Activated T-cell treated with anti-CD3 and anti-CD28 coated beads for 1 hour (primary cell): Measurements from ENCODE around the gene BIRC3.

Experiments used
- DNase-seq: peaks from one replicate; pipeline ENCODE4 v3.0.0-alpha.2; 2020; ENCODE audit warnings: low read depth

The BIRC3 gene

DNA sequence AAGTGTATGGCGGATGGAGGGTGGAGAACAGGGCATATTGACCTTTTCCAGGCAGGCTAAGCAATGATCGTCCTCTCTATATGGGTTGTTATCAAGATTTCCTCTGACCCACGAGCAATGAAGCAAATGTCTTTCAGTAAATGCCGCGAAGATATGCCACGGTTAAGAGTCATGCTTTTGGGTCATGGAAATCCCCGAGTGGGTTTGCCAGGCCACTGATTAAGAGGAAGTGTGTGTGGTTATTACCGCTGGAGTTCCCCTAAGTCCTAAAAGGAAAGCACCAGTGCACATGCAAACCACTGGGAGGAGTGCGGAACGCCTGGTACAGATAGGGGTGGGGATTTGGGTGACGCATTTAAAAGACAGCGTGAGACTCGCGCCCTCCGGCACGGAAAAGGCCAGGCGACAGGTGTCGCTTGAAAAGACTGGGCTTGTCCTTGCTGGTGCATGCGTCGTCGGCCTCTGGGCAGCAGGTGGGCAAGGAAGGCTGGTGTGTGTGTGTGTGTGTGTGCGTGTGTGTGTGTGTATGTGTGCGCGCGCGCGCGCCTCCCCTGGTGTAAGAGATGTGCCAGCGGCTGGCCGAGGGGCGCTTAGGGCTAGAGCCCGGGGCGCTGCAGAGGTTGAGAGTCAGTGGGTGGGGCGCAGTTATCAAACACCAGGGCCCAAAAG lies at the start of gene BIRC3:
TSS of gene BIRC3 (plus strand) at position 386 of the 669 bp plus-strand sequence. CDS start 7,026 bp downstream, outside the sequence.
- DNase-seq, result peak; percentile 80

DNA sequence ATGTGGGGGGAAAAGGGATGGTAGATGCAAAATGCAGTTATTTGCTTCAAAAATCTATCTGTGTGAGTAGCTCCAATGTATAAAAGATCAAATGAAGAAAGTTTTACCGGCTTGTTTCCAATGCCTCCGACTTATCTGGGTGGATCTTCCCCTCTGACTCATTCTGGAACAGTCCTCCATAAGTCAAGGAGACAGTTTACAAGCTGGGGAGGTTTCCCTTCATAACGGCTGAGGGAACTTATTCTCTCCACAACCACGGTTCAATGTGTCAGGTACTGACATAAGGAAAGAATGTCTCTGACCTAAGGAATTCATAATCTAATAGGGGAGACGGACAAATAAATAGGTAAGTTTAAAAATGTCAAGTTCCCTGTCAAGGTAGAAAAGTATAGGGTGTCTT lies 49.7 kb upstream of the BIRC3 start:
- DNase-seq, result no peak

DNA sequence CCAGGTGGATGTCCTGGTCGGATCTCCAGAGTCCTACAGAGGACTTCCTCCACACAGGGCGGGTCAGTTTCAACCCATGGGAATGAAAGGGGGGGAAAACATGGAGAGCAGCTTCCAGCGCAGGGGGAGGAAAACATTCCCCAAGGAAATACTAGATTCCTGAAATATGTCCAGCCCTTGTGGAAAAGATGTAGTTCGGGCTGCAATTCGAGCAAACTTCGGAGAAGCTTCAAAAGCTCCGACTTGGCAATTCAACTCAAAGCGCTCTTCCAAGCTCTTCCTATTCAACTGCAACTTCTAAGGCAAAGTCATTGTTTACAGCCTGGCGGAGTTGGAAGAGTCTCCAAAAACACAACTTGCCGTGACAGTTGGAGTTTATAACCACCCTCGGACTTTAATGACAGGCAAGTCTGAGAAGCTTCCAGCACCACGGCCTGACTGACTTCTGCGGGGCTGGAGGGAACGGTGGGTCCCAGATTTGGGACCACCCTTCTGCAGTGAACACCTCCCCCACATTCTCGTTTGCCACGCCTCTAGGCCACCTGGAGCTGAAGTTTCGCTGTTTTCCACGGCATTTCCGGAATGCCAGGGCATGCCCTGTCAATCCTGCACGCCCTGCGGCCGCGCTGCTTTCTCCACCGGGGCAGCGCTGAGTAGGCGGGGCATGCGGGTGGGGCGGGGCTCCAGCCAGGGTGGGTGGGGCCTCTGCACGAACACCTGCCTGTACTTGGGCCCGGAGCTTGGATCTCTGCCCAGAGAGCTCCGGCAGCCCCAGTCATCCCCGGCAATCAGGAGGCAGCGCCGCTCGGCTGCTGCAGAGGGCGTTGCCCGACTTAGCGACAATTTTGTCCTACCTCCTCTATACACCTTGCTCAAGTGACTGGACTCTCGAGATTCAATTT lies 49.0 kb upstream of the BIRC3 start:
- peak; percentile 72 for DNase-seq

DNA sequence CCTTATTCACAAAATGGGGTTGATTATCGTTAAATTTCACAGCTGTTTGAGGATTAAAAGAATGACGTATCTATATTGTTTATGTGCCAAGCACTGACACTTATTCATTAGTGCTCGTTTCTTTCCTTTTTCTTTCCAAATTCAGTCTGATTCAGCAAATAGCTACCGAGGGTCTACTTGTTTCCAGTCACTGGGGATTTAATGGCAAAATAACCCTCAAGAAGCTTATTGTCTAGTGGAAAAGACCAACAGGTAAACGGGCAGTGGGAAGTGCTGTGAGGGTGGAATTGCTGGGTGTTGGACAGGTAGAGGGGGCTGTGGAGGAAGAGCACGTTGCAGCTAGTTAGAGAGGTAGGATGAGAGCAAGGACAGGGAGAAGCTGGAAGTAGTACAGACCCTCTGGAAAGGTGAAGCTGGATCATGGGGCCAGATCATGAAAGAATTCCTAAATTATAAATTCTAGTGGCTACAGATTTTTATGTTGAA lies 48.3 kb upstream of the BIRC3 start:
- no peak for DNase-seq

DNA sequence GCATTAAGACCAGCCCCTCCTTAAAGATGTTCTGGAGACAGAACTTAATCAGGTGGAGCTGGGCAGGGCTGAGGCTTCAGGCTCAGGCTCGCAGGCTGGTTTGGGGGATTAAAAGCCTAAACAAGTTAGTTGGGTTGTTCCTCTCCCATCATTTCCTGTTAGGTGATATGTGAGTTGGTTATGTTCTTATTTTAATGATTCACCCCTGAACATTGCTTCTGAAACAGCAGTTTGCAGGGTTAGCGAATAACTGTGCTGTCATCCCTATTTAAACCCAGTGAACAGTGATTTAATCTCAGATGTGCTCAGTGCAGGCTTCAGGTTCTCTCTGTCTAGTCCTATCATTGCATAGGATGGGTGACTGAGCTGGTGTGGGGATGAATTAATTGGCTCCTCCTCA lies 47.4 kb upstream of the BIRC3 start:
- no peak for DNase-seq

DNA sequence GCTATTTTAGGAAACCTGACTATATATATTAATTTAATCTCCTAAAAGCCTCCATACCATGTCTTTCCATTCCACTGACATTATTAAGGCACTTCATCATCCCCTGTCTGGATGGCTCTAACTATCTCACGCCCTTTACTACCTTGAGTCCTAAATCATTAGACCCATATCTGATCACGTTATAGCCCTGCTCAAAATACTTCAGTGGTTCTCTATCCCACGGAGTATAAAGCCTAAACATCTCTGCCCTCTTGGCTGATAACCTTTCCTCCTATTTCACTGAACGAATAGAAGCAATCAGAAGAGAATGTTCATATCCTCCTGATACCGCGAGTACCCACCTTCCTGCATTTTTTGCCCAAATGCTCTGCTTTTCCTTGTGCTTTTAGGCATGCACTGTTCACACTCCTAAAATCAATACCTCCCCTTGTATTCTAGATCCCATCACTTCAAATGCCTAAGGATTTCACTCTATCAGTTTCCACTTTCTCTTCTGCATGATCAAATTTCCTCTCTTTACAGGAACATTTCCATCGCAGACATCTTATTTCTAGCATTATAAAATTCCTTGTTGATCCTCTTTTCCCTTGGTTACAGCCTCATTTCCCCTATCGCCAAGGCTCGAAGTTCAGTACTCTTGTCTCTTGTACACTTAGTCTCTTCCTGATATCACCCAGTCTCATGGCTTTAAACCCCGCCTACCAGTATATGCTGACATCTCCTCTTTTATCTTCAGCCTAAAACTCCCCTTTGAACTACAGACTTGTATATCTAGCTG lies 45.0 kb upstream of the BIRC3 start:
- no peak for DNase-seq

DNA sequence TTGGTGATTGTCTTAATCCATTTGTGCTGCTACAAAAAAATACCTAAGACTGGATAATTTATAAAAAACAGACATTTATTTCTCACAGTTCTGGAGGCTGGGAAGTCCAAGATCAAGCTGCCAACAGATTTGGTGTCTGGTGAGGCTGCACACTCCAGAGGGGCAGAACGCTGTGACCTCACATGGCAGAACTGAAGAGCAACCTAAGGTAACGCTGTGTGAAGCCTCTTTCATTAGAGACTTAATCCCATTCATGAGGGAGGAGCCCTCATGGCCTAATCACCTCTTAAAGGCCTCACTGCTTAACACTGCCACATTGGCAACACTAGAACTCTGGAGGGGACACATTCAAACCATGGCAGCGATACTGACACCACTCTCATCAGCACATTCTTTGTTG lies 42.7 kb upstream of the BIRC3 start:
- DNase-seq, result no peak

DNA sequence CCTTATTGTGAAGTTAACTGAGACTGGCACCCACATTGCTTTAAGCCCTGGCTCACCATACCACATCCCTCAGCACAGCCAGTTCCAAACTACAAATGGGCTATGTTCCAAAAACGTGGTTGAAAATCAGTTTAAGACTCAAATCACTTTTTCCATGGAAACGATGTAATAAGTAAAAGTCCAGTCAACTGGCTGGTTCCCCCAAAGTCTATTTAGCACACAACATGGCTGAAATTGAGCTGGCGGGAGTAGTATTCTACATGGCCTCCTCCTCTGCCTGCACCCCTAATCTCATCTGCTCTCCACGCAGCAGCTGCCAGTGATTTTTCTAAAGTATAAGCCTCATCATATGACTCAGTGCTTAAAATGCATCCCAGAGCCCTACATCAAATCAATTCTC lies 40.9 kb upstream of the BIRC3 start:
- no peak for DNase-seq

DNA sequence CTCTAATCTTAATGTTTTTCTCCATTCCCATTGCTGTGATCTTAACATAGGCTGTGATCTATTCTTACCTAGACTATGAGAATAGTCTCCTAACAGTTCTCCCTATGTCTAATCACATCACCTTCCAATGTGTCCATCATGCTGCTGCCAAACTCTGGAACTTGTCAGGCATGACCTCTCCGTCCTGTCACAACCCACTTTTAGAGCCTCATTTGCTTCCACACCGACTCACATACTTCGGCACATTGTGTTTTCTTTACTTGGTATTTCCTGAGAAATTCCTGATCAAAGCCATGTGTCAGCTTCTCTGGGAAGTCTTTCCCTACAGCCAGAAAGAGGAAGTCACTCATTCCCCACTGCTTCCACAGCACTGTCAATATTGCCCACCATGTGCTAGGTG lies 40.5 kb upstream of the BIRC3 start:
- DNase-seq, result no peak

DNA sequence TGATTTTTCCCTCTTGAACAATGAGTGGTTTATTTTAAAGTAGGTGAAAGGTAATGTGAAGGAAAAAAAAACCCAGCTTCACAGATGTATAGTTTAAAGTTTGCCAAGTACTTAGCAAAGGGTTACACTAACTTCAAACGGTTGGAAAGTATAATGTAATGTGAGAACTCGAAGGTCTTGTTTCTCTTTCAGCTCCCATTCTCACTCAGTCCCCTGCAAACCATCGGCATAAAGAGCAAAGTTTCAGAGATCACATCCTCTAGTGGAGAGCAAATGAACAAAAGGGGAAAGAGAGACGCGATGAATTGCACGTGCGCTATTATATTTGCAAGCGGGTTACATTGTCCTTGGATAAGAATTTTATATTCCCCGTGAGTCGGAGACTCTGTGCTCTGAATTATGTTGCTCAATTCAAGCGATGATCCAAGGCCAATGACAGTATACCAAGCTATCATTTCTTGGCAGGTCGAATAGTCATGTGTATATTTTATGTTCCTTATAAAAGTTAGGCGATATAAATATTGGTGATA lies 37.6 kb upstream of the BIRC3 start:
- no peak for DNase-seq

DNA sequence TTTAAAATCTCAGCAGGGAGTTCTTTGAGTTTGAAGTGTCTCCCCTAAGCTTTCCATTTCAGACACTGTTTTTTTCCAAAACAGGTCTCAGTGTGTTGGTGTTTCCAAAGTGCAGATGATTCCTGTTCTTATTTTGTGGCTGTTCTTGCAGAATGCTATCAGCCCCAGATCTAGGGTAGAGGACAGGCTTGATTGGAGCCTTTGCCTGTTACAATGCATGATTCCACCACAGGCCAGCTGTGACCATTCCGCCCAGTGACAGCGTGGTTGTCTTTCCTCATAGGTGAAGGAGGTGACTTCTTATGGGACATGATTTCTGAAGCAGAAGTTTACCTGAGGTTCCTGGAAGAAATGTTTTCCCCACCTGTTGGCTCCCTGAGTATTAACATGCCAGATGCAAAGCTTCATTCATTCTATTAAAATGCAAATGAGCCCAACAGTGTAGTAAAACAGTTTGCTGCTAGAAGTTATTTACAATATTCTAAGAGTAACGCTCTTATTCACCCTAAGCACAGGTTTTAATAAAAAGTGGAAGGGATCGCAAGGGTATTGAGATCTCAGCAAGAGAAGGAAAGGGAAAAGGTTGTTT lies 36.9 kb upstream of the BIRC3 start:
- no peak for DNase-seq

DNA sequence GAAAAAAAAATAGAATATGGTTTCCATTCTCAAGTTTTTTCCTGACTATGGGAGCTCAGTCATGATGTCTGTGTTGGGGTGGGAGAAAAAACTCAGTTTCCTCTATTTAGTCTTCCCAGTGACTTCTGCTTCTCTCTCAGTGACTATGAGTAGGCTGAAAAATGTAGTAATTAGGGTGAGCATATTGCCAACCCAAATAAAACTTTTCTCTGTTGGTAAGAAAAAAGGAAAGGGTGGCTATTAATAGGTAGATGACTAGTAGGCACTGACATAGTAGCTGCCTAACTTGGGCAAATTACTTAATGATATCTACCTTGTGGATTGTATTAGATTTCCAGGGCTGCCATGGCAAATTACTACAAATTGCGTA lies 34.2 kb upstream of the BIRC3 start:
- no peak for DNase-seq

DNA sequence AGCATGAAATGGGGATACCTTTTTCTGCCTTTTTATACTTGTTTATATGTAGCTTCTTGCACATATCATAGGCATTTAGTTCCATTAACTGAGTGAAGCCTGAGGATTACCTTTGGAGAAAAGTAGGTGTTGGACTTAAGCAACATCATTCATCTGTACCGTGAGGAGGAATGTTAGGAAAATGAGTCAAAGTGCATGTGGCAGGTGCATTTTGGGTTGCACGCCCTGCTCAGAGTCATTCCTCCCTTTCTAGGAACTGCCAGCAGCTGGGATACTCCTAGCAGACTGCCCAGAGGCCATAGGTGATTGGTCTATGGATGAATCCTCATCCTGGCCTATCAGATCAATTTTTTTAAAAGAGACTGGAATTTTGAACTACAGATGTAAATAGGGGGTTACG lies 33.3 kb upstream of the BIRC3 start:
- no peak for DNase-seq

DNA sequence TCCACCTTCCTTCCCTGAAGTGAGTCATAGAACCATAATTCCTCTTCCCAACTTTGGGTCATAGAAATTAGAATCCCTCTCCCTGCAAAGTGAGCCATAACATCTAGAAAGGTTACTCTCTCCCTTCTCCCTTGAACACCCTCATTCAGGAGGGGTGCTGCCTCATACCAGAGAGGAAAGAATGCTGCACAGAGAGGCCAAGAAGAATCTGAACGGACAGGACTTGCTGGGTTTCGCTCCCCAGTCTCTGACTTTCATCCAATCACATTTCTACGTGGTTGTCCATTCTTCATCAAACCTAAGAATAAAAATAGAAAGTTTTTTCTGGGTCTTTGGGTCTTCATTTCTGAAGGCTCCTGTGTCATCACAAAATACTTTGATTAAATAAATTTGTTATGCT lies 31.0 kb upstream of the BIRC3 start:
- no peak for DNase-seq

DNA sequence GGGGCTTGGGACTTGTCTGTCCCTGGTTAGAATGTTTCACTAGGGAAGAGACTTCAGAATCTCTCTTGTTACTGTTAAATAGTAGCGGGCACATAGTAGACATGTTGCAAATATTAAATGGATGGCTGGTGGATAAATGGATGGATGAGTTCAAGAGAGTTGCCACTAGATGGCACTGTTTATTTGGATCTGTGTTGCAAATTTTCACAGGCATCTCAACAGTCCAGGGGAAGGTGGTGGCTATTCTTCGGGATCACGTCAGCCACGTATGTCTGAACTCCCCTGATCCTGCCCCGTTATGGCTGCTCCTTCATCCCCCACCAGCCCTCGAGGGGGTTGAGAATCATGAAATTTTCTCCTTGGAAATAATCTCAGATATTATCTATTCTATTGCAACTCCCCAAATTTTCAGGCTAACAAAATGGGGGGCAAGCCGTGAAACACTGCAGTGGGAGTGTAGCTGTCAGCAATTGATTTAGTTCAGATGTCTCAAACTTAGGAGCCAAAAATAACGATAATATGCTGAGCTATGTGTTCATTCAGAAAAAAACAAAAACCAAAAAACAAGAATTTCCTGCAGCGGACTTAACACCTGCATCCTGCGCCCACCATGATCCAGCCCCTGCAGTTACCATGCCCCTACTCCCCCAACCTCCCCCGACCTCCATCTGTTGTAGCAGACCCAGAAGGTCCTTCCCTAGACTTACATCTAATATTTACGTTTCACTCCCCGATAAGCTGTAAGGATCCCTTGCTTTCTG lies 29.1 kb upstream of the BIRC3 start:
- no peak for DNase-seq

DNA sequence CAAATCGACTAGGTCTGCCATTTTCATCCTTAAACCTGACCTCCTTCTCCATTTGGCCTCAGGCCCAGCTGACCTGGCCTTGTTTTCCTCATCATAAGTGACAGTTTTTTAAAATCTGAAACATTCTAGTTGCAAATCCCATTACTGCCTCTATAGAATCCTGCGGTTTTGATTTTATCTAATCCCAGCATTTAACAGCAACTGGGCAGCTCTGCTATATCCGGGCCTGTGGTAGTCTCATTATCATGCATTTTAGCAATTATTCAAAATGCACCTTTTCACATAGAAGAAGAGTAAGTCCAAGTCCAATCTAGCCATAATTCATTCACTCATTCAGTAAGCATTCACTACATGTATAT lies 28.6 kb upstream of the BIRC3 start:
- DNase-seq, result no peak

DNA sequence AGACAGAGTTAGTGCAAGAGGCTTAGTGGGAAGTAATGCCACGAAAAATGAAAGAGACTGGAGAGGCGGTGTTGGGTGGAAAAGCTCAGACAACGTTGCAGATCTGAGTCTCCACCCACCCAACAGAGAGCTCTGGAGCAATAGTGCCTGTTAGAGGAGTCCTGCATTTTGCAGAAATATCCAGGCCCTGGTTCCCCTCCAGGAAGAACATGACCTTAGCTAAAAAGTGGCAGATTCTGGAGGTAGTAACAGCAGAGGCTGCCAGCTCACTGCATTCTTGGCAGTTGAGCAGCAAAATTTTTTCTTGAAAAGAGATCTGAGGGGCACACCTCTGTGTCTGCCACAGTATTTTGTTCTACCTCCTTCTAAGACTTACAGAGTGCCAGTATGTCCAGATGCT lies 27.7 kb upstream of the BIRC3 start:
- DNase-seq, result no peak

DNA sequence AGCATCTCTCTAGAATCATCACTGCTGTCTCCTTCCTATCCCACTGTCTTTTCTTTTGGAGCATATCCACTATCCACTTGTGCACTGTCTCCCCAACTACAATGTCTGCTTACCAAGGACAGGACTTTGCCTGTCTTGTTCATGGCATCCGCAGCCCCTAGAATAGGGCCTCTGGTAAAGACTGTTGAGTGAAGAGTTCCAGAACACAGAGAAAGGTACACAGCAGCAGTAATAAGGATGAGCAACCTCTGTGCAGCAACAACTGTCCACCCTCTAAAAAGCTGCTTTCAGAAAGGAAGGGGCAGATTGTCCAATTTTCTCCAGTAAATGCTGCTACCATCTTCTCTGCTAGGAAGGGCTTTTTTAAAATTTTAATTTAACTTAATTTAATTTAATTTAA lies 25.5 kb upstream of the BIRC3 start:
- no peak for DNase-seq

DNA sequence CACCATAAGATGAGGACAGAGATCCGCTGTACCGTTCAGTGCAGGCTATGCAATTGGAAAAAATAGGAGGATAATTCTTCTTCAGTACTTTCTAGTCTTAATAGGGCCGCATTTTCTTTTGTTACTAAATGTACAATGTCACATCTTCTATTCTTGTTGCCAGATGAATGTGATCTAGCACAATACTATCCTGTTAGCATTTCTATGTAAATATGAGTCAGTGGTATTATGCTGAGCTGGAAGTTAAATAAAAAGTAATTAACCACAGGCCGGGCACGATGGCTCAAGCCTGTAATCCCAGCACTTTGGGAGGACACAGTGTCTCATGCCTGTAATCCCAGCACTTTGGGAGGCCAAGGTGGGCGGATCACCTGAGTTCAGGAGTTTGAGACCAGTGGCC lies 24.4 kb upstream of the BIRC3 start:
- no peak for DNase-seq

DNA sequence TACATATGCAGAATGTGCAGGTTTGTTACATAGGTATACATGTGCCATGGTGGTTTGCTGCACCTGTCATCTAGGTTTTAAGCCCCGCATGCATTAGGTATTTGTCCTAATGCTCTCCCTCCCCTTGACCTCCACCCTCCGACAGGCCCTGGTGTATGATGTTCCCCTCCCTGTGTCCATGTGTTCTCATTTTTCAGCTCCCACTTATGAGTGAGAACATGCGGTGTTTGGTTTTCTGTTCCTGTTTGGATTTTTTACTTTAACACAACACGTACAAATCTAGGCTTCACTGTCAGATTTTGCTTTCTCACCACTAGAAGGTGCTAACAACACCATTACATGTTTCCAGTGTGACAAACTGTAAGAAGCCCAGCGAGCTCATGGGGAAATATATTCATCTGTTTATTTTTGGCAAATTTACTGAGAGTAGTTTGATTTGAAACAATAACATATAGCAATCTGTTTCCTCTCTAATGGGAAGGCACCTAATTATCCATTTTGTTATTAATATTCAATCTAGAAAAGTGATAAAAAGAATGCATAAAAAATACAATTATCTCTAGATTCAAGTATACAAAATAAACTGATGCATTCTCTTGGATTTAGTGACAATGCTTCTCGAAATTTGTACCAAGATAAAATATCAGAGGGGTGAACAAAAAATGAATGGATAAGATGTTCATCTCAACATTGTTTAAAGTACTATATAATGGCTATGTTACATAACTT lies 23.2 kb upstream of the BIRC3 start:
- no peak for DNase-seq

DNA sequence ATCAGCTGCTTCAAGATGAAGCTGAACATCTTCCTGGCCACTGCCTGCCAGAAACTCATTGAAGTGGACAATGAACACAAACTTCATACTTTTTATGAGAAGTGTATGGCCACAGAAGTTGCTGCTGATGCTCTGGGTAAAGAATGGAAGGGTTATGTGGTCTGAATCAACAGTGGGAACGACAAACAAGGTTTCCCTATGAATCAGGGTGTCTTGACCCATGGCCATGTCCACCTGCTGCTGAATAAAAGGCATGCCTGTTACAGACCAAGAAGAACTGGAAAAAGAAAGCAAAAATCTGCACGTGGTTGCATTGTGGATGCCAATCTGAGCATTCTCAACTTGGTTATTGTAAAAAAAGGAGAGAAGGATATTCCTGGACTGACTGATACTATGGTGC lies 22.2 kb upstream of the BIRC3 start:
- DNase-seq, result no peak
